MM.1S (cell line): ENCODE measurements around the gene NBEA.
A peak's percentile ranks its signal among the peaks of the same experiment; 100 is the strongest.

Source experiments
- DNase-seq: peaks from one replicate; pipeline ENCODE4 v3.0.0-alpha.2; 2015
- H2AFZ ChIP-seq: fragments of 300-600 bp; sonication (generic); 2 replicates; pipeline ENCODE4 v1.6.0; 2016; ENCODE audit warnings: antibody characterized with exemption, low read length
- H3F3A ChIP-seq: fragments of 300-600 bp; sonication (generic); 2 replicates; pipeline ENCODE4 v1.6.1; 2016; ENCODE audit warnings: mild to moderate bottlenecking, antibody characterized with exemption, low read length, moderate library complexity, mixed read lengths; ENCODE audit not compliant: insufficient read depth
- H3K27ac ChIP-seq: fragments of 300-600 bp; sonication (generic); 2 replicates; pipeline ENCODE4 v1.5.1; 2016; ENCODE audit warnings: mild to moderate bottlenecking, low read length
- H3K27me3 ChIP-seq: fragments of 300-600 bp; sonication (generic); replicated peaks from 2 replicates; pipeline ENCODE4 v1.6.0; 2016; ENCODE audit warnings: low read length; ENCODE audit not compliant: insufficient read depth
- H3K36me3 ChIP-seq: fragments of 300-600 bp; sonication (generic); replicated peaks from 2 replicates; pipeline ENCODE4 v1.6.1; 2016; ENCODE audit warnings: mild to moderate bottlenecking, low read length, mixed read lengths; ENCODE audit not compliant: insufficient read depth
- H3K4me1 ChIP-seq: fragments of 300-600 bp; sonication (generic); 2 replicates; pipeline ENCODE4 v1.6.1; 2016; ENCODE audit warnings: low read length, mixed read lengths
- H3K4me2 ChIP-seq: fragments of 300-600 bp; sonication (generic); 2 replicates; pipeline ENCODE4 v1.6.0; 2016; ENCODE audit warnings: low read depth, low read length
- H3K4me3 ChIP-seq: fragments of 300-600 bp; sonication (generic); 2 replicates; pipeline ENCODE4 v1.5.1; 2016; ENCODE audit warnings: low read length, mixed read lengths
- H3K79me2 ChIP-seq: fragments of 300-600 bp; sonication (generic); 2 replicates; pipeline ENCODE4 v1.6.1; 2016; ENCODE audit warnings: mixed run types, low read length, mixed read lengths
- H3K9ac ChIP-seq: fragments of 300-600 bp; sonication (generic); 2 replicates; pipeline ENCODE4 v1.6.1; 2016; ENCODE audit warnings: low read length, mixed read lengths
- H3K9me2 ChIP-seq: fragments of 300-600 bp; sonication (generic); replicated peaks from 2 replicates; pipeline ENCODE4 v1.6.1; 2016; ENCODE audit warnings: mild to moderate bottlenecking, low read length, mixed read lengths; ENCODE audit not compliant: insufficient read depth
- H3K9me3 ChIP-seq: fragments of 300-600 bp; sonication (generic); replicated peaks from 2 replicates; pipeline ENCODE4 v1.6.1; 2016; ENCODE audit warnings: mild to moderate bottlenecking, low read length, mixed read lengths; ENCODE audit not compliant: insufficient read depth
- H4K20me1 ChIP-seq: fragments of 300-600 bp; sonication (generic); 2 replicates; pipeline ENCODE4 v1.6.1; 2016; ENCODE audit warnings: mild to moderate bottlenecking, low read length, moderate library complexity, mixed read lengths; ENCODE audit not compliant: insufficient read depth
- EZH2 ChIP-seq: fragments of 300-600 bp; sonication (generic); optimal IDR thresholded peaks from 2 replicates; pipeline ENCODE3; 2017; ENCODE audit warnings: low read depth, mild to moderate bottlenecking, antibody characterized with exemption, low read length, mixed read lengths
- EZH2phosphoT487 ChIP-seq: fragments of 300-600 bp; sonication (generic); IDR thresholded peaks from 2 replicates; pipeline ENCODE4 v1.6.1; 2018; ENCODE audit warnings: antibody characterized with exemption, low read length
- TF ChIP-seq, protein P1 (sequence below): fragments of 300-600 bp; sonication (generic); IDR thresholded peaks from 2 replicates; pipeline ENCODE4 v1.5.1; 2016; ENCODE audit warnings: antibody characterized with exemption, low read length, mixed read lengths

NBEA gene

GRCh38 chr13:35720690-35721554, 778.9 kb downstream of the NBEA start:
- TF ChIP-seq EZH2phosphoT487 (no peak), EZH2 (no peak)
- TF ChIP-seq, protein P1, sequence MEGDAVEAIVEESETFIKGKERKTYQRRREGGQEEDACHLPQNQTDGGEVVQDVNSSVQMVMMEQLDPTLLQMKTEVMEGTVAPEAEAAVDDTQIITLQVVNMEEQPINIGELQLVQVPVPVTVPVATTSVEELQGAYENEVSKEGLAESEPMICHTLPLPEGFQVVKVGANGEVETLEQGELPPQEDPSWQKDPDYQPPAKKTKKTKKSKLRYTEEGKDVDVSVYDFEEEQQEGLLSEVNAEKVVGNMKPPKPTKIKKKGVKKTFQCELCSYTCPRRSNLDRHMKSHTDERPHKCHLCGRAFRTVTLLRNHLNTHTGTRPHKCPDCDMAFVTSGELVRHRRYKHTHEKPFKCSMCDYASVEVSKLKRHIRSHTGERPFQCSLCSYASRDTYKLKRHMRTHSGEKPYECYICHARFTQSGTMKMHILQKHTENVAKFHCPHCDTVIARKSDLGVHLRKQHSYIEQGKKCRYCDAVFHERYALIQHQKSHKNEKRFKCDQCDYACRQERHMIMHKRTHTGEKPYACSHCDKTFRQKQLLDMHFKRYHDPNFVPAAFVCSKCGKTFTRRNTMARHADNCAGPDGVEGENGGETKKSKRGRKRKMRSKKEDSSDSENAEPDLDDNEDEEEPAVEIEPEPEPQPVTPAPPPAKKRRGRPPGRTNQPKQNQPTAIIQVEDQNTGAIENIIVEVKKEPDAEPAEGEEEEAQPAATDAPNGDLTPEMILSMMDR = peak; percentile 76
- Histone ChIP-seq H3K4me2 (no peak overlapping the region), H4K20me1 (no peaks in the 10 kb centered on the region), H3K27ac (no peak overlapping the region), H3K9me3 (no peaks in the 10 kb centered on the region), H3K36me3 (no peaks in the 10 kb centered on the region), H3K4me3 (no peak overlapping the region), H3K9ac (no peak overlapping the region), H3K79me2 (no peaks in the 10 kb centered on the region), H3K4me1 (no peaks in the 10 kb centered on the region), H3K27me3 (no peaks in the 10 kb centered on the region), H3K9me2 (no peaks in the 10 kb centered on the region), H3F3A (no peaks in the 10 kb centered on the region), H2AFZ (no peak overlapping the region)
- DNase-seq = no peak
